GM21528 (cell line): ENCODE measurements around the gene PRDM15.

ENCODE experiments used
- ATAC-seq: cut with Tn5 transposase; IDR thresholded peaks from one replicate; pipeline ENCODE4 v1.9.1; 2021; ENCODE audit warnings: mild to moderate bottlenecking, moderate library complexity; ENCODE audit not compliant: unreplicated experiment, low FRiP score

PRDM15 gene

GRCh38 chr21:41755258-41755933, 123.7 kb downstream of the PRDM15 start:
- ATAC-seq = no peak

GRCh38 chr21:41754479-41754891, 124.7 kb downstream of the PRDM15 start:
- no peak for ATAC-seq

- no peak for ATAC-seq
Measured at GRCh38 chr21:41753006-41753898, 125.9 kb downstream of the PRDM15 start.

GRCh38 chr21:41752231-41752681, 126.9 kb downstream of the PRDM15 start:
- ATAC-seq = no peak

GRCh38 chr21:41751611-41752011, 127.5 kb downstream of the PRDM15 start:
- ATAC-seq = no peak

GRCh38 chr21:41750532-41751151, 128.5 kb downstream of the PRDM15 start:
- ATAC-seq = no peak

GRCh38 chr21:41750051-41750450, 129.1 kb downstream of the PRDM15 start:
- ATAC-seq = no peak

GRCh38 chr21:41749286-41749685, 129.9 kb downstream of the PRDM15 start:
- ATAC-seq = no peak
